Measurements from ENCODE around the gene KCNK18. TPM values are rescaled to one million over a fixed set of nuclear protein-coding genes. Genes with fewer than 3 reads are reported as not detected.
"Not testable (repeated sequence)": the region's sequence is repeated elsewhere in the genome, so short reads cannot be mapped to it uniquely, and the experiment has no call there.

KCNK18 gene
- total RNA-seq, 6 experiments from 2014 or later: not detected

GRCh38 chr10:117224881-117225280 is 27.6 kb downstream of the KCNK18 start:
- no peaks in the 10 kb centered on the region for H3K9me3 ChIP-seq
- ATAC-seq: no peak
- H3K36me3 ChIP-seq: no peaks in the 10 kb centered on the region
- intact Hi-C loops (cut with DNase I): loop anchor here in 1 of 2 donors (10.0 kb wide), 1 partner anchor 260 kb away; no protein-coding TSS in a partner anchor
- DNase-seq: no peak
- WGBS (ENCODE audit: insufficient coverage, low coverage, low lambda C conversion rate, missing lambda C conversion rate): 52% methylated on average over 2 of the region's 3 CpGs
- H3K4me1 ChIP-seq: no peaks in the 10 kb centered on the region
- no peaks in the 10 kb centered on the region for H3K27me3 ChIP-seq
- TF ChIP-seq POLR2A (IDR thresholded peaks at IDR 0.05) (no peak), CTCF (IDR thresholded peaks at IDR 0.05) (no peak)
- H3K27ac ChIP-seq: no peak overlapping the region
- H3K4me3 ChIP-seq: no peak overlapping the region

- Histone ChIP-seq H3K4me3 (no peak overlapping the region), H3K9me3 (no peaks in the 10 kb centered on the region), H3K27me3 (no peaks in the 10 kb centered on the region), H3K27ac (no peak overlapping the region), H3K36me3 (no peaks in the 10 kb centered on the region), H3K4me1 (no peaks in the 10 kb centered on the region)
- DNase-seq (no peak), ATAC-seq (peak; percentile 60 to 81 (median 68))
- WGBS (ENCODE audit: insufficient coverage, low coverage, low lambda C conversion rate, missing lambda C conversion rate): 14% methylated on average over 7 of the region's 10 CpGs
- TF ChIP-seq CTCF (IDR thresholded peaks at IDR 0.05): peak; percentile 47 to 61 (median 50)
- TF ChIP-seq POLR2A (IDR thresholded peaks at IDR 0.05): no peak
- intact Hi-C loops (cut with DNase I): loop anchor here in 1 of 2 donors (10.0 kb wide), 1 partner anchor 258 kb away; no protein-coding TSS in a partner anchor
These were observed 29.6 kb downstream of the KCNK18 start for GRCh38 chr10:117226813-117227451.

GRCh38 chr10:117228210-117228609 is 30.9 kb downstream of the KCNK18 start:
- Histone ChIP-seq H3K4me1 (no peaks in the 10 kb centered on the region), H3K9me3 (no peaks in the 10 kb centered on the region), H3K36me3 (no peaks in the 10 kb centered on the region), H3K27ac (no peak overlapping the region), H3K27me3 (no peaks in the 10 kb centered on the region), H3K4me3 (no peak overlapping the region)
- ATAC-seq: no peak
- no peak for DNase-seq
- TF ChIP-seq POLR2A (IDR thresholded peaks at IDR 0.05) (no peak), CTCF (IDR thresholded peaks at IDR 0.05) (no peak)
- intact Hi-C loops (cut with DNase I): loop anchor here in 1 of 2 donors (10.0 kb wide), 1 partner anchor 257 kb away; no protein-coding TSS in a partner anchor

- H3K27me3 ChIP-seq; H3K4me3 ChIP-seq; H3K9me3 ChIP-seq; DNase-seq; intact Hi-C loops (cut with DNase I); ATAC-seq; H3K36me3 ChIP-seq; H3K4me1 ChIP-seq; H3K27ac ChIP-seq: not testable (repeated sequence)
- 79% methylated on average over 3 of the region's 4 CpGs for WGBS (ENCODE audit: insufficient coverage, low coverage, low lambda C conversion rate, missing lambda C conversion rate)
These were observed 32.8 kb downstream of the KCNK18 start for GRCh38 chr10:117230107-117230506.

GRCh38 chr10:117237401-117237991 is 40.2 kb downstream of the KCNK18 start:
- Histone ChIP-seq H3K4me1 (peaks cover 0 to 5% (median 0%) of the 10 kb centered on the region in 4 donors), H3K4me3 (no peak overlapping the region), H3K27me3 (no peaks in the 10 kb centered on the region), H3K36me3 (no peaks in the 10 kb centered on the region), H3K9me3 (no peaks in the 10 kb centered on the region), H3K27ac (no peak overlapping the region)
- intact Hi-C loops (cut with DNase I): no loop called here
- TF ChIP-seq POLR2A (IDR thresholded peaks at IDR 0.05) (no peak), CTCF (IDR thresholded peaks at IDR 0.05) (no peak)
- ATAC-seq (peak in 2 of 4 donors; percentile 33 to 36), DNase-seq (no peak)
- 67% methylated on average over 3 of the region's 5 CpGs for WGBS (ENCODE audit: insufficient coverage, low coverage, low lambda C conversion rate, missing lambda C conversion rate)

All from right lobe of liver (tissue), 6 donors.